ENCODE measurements around the gene ZBTB17.

GRCh38 chr1:15939181-15940109 is 36.5 kb downstream of the ZBTB17 start:
- no peak for TF ChIP-seq CTCF (conservative IDR thresholded peaks at IDR 0.05)
- TF ChIP-seq ZFX (IDR thresholded peaks at IDR 0.05): no peak

All from C4-2B (cell line).